SJCRH30 (cell line): ENCODE data around the gene FOXF1. TPM values are rescaled to one million over a fixed set of nuclear protein-coding genes. Genes with fewer than 3 reads are reported as not detected.

Source experiments
- DNase-seq, 2 experiments: peaks; one replicate each; pipeline ENCODE4 v3.0.0-alpha.2; 2015 to 2020
- H3K27ac ChIP-seq: fragments of 250-450 bp; sonication (Bioruptor Pico); 2 replicates; pipeline ENCODE4 v1.5.1; 2020; ENCODE audit warnings: mild to moderate bottlenecking, moderate library complexity
- H3K27me3 ChIP-seq: fragments of 250-450 bp; sonication (Bioruptor Pico); 2 replicates; pipeline ENCODE4 v1.5.1; 2020; ENCODE audit warnings: mild to moderate bottlenecking, moderate library complexity
- H3K36me3 ChIP-seq: fragments of 250-450 bp; sonication (Bioruptor Pico); 2 replicates; pipeline ENCODE4 v1.5.1; 2020; ENCODE audit warnings: mild to moderate bottlenecking, moderate library complexity
- H3K4me1 ChIP-seq: fragments of 250-450 bp; sonication (Bioruptor Pico); 2 replicates; pipeline ENCODE4 v1.5.1; 2020; ENCODE audit warnings: mild to moderate bottlenecking, moderate library complexity
- H3K4me3 ChIP-seq: fragments of 250-450 bp; sonication (Bioruptor Pico); 2 replicates; pipeline ENCODE4 v1.5.1; 2020; ENCODE audit warnings: mild to moderate bottlenecking, moderate library complexity
- H3K9me3 ChIP-seq: fragments of 250-450 bp; sonication (Bioruptor Pico); replicated peaks from 2 replicates; pipeline ENCODE4 v1.5.1; 2020; ENCODE audit warnings: mild to moderate bottlenecking, moderate library complexity
- total RNA-seq: library from RNA; depleted of rRNA; stranded (reverse); fragments of >200 nt; shearing (Covaris generic); gene quantifications from 2 replicates; pipeline ENCODE4 v1.2.3, GENCODE V29; 2014

FOXF1 gene
- total RNA-seq, 1 experiment from 2014 or later, result 24.9 TPM

DNA sequence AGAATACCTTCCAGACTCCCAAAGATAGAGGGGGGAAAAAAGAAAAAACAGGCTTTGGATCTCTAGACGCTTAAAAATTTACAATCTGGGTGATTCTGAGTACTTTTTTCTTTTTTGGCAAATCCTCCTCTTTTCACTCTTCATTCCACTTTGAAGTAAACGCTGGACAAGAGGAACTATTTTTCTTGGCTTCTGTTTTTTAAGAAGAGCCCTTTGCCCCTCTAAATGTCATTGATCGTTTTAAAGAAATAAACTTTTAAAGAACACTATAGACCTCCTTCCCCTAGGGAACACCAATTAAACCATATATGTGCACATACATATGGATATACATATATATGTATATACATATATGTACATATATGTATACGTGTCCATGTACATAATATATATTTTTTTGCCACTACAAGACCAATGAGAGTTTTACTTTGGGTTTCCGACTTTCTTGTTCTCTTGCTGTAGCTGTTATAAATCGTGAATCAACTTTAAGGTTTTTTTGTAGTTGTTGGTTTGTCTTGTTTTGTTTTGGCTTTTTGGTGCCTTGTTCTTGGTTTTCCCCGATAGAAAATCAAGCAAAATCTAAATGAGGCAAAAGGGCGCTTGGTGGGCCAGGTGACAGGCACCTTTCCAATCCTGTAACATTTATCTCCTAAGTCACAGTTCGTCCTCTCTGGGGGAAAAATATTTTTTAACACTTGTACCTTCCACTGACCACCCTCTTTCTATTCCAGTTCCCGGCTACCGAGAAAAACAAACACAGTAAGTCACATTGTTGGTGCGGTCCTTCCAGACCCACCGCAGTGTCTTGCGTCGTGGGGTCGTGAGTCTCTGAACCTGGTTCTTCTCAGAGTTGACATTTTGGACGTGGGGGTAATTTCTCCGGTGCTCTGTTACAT, 4.4 kb downstream of the FOXF1 start:
- Histone ChIP-seq H3K4me1 (0 out of 2 replicates have a peak, but pooled peaks cover 4% of the 10 kb centered on the region), H3K27me3 (no peaks in the 10 kb centered on the region), H3K9me3 (no peaks in the 10 kb centered on the region), H3K36me3 (peaks cover 20% of the 10 kb centered on the region), H3K4me3 (peak overlapping the region; percentile 67), H3K27ac (peak overlapping the region; percentile 11; the same call in 1 of the 2 replicates)
- no peak for DNase-seq

DNA sequence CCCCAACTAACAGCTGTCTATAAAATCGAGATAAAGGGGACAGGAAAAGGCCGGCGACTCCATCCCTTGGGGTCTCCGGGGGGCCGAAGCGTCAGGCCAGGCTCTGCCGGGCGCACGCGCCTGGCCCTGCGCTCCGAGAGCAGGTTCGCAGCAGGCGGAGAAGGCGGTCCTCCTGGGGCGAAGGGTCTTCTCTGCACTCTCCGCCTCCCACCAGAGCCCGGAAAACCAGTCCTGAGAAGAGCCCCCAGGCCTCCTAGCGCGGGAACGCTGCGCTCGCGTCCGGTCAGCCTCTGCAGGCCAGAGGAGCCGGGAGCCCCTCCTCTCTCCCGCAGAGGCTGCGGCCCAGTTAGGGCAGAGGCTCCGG, 5.1 kb downstream of the FOXF1 start:
- 0 out of 2 replicates have a peak, but pooled peaks cover 4% of the 10 kb centered on the region for H3K4me1 ChIP-seq
- H3K36me3 ChIP-seq, result peaks cover 20% of the 10 kb centered on the region
- no peaks in the 10 kb centered on the region for H3K27me3 ChIP-seq
- H3K4me3 ChIP-seq, result no peak overlapping the region
- H3K27ac ChIP-seq, result no peak overlapping the region
- no peak for DNase-seq
- H3K9me3 ChIP-seq, result no peaks in the 10 kb centered on the region

DNA sequence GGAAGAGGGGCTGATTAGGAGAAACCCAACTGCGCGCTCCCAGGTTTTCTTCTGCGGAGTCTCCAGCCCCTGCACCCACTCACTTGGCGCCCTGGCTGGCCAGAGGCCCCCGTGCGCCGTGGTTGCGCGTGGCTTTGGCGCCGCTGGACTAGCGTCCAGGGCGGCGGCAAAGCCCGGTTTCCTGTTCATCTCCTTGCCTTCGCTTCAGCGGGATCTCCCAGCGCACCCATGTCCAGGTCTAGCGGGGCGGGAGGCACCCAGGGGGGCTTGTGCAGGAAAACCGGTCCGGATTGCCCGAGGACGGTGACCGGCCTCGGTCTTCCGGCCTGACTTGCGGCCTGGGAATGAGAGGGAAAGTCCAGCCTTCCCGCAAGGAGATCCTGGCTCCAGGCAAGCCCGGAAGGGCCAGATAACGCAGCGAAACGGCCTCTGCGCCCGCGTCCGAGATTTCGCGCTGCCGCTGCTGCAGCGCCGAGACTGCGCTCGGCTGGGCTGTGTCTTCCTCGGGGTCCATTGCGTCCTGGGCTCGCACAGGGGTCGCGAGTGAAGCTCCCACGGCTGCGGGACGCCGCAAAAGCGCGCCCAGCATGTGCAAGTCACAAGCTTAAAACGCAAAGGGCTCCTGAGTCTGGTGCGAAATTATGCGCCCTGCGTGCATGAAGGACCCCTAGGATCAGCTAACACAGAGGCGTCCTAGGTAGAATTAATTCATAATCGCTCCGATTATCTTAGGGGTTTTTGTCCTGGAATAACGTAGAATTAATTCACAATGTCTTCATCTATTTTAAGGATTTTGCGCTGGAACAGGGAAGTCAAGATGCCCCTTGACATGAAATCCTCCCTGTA, 5.7 kb downstream of the FOXF1 start:
- H3K27ac ChIP-seq, result no peak overlapping the region
- DNase-seq, result no peak
- H3K27me3 ChIP-seq, result no peaks in the 10 kb centered on the region
- 0 out of 2 replicates have a peak, but pooled peaks cover 4% of the 10 kb centered on the region for H3K4me1 ChIP-seq
- no peaks in the 10 kb centered on the region for H3K9me3 ChIP-seq
- no peak overlapping the region for H3K4me3 ChIP-seq
- H3K36me3 ChIP-seq, result peaks cover 20% of the 10 kb centered on the region

DNA sequence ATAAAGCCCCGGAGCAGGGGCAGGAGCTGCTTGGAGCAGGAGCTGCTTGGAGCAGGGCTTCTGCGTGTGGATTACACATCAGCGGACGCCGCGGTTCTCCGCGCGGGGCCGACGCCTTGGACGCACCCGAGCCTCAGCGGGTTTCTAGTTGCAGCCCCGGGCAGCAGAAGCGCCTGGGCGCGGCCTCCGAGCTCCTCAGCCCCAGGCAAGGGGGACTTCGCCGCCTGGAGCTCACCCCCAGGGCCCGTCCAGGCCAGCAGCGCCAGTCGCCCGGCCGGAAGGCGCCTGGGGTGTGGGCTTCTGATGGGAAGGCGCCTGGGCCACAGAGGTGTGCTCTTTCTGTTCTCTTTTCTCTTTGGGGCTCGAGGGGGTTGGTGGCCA, 6.3 kb downstream of the FOXF1 start:
- no peaks in the 10 kb centered on the region for H3K27me3 ChIP-seq
- no peak overlapping the region for H3K27ac ChIP-seq
- 0 out of 2 replicates have a peak, but pooled peaks cover 4% of the 10 kb centered on the region for H3K4me1 ChIP-seq
- no peaks in the 10 kb centered on the region for H3K9me3 ChIP-seq
- peaks cover 20% of the 10 kb centered on the region for H3K36me3 ChIP-seq
- no peak overlapping the region for H3K4me3 ChIP-seq
- no peak for DNase-seq

DNA sequence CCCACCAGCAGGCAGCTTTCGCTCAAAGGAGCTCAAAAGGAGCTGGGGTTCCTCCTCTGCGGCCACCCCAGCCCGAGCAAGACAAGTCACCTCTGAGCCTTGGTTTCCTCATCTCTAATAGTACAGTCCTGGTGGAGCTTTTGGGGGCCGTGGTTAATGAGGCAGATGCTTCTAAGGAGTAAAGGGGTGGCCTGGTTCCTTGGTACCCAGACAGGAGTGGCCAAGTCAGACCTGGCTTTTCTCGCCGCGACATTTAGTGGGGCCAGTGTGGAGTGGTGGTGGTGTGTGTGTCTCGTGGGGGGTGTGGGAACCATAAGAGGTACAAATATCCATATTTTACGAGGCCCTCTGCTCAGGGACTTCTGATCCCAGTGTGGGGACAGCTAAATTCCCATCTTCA, 6.7 kb downstream of the FOXF1 start:
- H3K27ac ChIP-seq, result no peak overlapping the region
- peak in 1 of 2 experiments; percentile 18 for DNase-seq
- H3K4me3 ChIP-seq, result no peak overlapping the region
- H3K36me3 ChIP-seq, result peaks cover 20% of the 10 kb centered on the region
- 0 out of 2 replicates have a peak, but pooled peaks cover 4% of the 10 kb centered on the region for H3K4me1 ChIP-seq
- H3K27me3 ChIP-seq, result no peaks in the 10 kb centered on the region
- no peaks in the 10 kb centered on the region for H3K9me3 ChIP-seq

DNA sequence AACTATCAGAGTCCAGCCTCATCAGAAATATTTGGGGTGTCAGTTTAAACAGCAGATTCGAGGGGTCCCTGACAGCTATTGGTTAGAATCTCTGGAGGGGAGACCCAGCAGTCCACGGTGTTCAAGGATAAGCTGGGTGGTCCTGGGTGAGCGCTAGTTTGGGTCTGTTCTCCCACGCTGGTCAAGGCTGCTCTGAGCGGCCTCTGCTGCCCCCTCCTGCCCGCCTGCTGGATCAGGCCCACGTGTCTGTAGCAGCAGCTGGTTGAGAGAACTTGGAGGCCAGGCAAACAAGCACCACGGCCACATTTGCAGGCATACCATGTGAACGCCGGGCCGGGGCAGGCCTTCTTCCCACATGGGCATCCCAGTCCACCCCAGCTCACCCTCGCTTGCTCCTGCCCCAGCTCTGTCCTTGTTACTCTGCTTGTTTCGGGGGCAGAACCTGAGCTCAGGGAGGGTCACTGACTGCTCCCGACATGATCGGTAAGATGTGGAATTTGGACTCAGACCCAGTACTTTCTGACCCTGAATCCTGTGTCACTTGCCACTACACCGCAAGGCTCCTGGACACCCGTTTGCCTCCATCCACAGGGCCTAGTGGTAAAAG, 7.4 kb downstream of the FOXF1 start:
- Histone ChIP-seq H3K27ac (no peak overlapping the region), H3K9me3 (no peaks in the 10 kb centered on the region), H3K4me3 (no peak overlapping the region), H3K4me1 (0 out of 2 replicates have a peak, but pooled peaks cover 4% of the 10 kb centered on the region), H3K36me3 (peaks cover 20% of the 10 kb centered on the region), H3K27me3 (no peaks in the 10 kb centered on the region)
- peak; percentile 70 to 74 for DNase-seq

DNA sequence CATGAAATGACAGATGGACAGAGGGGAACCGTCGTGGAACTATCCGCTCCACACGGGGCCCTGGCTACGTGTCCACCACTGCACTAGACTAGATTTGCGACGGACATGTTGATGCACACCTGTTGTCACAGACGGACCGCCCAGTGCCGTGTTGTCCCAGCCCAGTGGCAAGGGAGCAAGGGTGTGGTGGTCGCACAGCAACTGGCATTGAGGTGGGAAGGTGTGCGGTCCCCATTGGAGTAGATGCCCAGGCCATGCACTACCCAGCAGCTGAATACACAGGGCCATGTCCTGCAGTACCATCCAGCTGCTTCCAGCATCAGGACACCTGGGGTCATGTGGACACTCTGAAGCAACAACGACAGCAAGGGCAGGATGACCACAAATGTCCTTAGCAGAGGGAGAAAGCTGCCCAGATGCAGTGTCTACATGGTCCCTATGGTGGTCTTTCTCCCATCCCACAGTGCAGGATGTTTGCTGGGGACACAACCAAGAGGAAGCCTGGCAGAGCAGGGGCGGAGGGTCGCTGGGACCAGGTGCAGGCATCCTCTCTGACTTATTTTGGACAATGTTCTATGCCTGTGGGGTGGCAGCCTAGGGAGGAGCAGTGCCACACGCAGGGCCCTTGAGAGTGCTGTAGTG, 8.8 kb downstream of the FOXF1 start:
- H3K4me1 ChIP-seq, result peaks cover 7% of the 10 kb centered on the region; the same call in 1 of the 2 replicates
- H3K27me3 ChIP-seq, result no peaks in the 10 kb centered on the region
- peaks cover 13% of the 10 kb centered on the region for H3K36me3 ChIP-seq
- no peak overlapping the region for H3K4me3 ChIP-seq
- no peak overlapping the region for H3K27ac ChIP-seq
- H3K9me3 ChIP-seq, result no peaks in the 10 kb centered on the region
- no peak for DNase-seq

DNA sequence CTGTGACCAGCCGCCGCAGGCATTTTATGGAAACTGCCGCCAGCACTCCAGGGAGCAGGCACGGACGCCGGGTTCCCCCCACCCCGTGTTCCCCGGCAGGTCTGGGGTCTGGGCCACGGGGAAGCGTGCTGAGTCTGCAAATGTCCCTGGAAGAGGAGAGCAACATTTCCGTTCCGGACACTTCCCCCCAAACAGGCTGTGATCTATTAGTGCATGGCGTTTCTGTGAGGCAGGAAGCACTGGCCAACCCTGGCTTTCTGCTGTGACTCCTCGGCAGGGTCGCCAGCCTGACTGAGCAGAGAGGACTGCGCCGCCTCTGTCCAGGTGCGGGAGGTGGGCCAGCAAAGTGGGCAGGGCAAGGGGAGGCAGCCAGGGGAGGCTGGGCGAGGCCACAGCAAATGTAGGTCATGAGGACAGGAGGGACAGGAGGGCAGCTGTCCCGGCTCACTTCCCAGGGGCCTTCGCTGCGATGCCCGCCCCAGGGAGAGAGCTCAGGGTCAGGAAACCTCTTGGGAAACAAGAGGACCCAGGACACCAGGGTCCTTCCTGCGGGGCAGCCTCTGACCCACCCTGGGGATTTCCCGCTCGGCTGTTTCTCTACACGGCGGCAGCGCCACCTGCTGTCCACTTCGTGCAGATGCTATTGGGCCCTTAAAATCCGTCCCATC, 9.5 kb downstream of the FOXF1 start:
- Histone ChIP-seq H3K27me3 (no peaks in the 10 kb centered on the region), H3K4me3 (no peak overlapping the region), H3K9me3 (no peaks in the 10 kb centered on the region), H3K36me3 (peaks cover 6% of the 10 kb centered on the region), H3K27ac (no peak overlapping the region), H3K4me1 (peaks cover 3% of the 10 kb centered on the region; the same call in 1 of the 2 replicates)
- DNase-seq, result peak; percentile 56 to 78

DNA sequence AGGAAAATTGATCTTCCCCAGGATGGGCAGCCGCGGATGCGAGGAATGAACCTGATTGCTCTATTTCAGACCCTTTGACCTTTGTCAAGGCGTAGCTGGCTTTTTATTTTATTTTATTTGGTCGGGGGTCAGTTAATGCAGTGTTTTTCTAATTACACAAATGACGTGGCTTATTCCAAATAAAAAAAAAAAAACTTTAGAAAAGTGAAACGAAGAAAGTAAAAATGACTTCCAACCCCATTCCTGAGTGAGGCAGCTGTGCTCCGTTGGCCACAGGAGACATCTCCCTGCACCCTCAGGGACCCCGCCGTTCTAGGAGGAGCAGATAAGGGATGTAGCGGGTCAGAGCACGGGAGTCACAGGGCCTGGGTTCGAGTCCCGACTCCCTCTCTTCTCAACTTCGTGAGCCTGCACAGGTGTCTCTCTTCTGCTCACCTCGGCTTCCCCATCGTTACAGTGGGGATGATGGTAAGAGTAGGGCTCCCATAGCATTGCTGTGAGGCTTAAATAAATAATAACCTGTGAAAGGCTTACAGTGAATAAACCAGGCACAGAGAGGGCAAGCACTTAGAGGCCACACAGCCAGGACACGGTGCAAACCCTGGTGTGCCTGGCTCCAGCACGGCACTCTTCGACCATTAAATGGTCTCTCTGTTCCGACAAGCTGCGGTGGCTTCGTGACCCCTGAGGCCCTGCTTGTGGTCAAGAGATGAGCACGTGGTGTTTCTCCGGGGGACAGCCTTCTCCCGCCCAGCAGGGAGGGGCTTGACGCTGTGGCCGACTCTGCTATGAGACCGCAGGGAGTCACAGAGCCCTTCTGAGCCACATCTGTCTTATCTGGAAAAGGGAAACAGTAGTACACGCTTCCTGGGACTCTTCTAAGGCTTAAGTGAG, 10.2 kb downstream of the FOXF1 start:
- H3K9me3 ChIP-seq, result no peaks in the 10 kb centered on the region
- H3K4me1 ChIP-seq, result peaks cover 3% of the 10 kb centered on the region; the same call in 1 of the 2 replicates
- H3K27ac ChIP-seq, result no peak overlapping the region
- peak in 1 of 2 experiments; percentile 29 for DNase-seq
- 0 out of 2 replicates have a peak, but pooled peaks cover under 1% of the 10 kb centered on the region for H3K36me3 ChIP-seq
- H3K4me3 ChIP-seq, result no peak overlapping the region
- no peaks in the 10 kb centered on the region for H3K27me3 ChIP-seq

DNA sequence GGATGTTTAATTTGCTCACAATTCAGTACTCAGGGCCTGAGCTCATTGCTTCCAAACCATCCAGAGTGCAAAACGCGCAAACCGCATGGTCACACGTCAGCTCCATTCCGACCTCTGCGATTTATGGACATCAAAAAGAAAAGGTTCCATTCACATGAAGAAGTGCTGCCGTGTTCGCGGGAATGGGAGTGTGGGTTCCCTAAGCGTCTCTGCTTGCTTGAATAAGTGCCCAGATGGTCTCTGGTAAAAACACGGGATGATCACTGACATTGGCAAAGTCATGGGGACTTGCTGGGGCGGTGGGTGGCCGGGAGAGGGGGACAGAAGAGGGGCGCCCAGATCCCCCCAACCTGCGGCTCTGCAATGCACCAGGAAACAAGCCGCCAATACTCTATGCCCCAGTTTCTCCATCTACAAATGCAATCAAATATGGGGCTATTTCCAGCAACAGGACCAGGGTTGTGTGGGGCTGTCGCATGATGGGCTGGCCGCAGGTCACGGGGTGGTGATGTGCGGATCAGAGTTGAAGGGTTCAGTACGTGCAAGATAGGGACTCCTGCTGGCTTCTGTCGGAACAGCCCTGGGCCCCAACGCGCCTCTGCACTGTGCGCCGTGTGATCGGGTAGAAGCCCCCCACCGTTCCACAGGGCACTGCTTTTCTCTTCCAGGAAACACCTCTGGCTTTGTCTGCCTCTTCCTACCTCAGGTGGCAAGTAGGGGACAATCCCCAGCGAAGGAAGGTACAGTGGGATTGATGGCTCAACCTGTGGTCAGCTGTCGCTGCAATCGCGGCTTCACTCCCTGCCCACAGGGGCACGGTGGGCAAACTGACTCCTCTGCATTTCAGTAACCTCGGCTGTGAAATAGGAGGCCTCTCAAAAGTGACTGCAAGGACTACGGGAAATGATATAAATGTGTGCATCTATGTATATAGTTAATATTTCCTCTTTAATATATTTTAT, 11.2 kb downstream of the FOXF1 start:
- DNase-seq, result no peak
- Histone ChIP-seq H3K27me3 (no peaks in the 10 kb centered on the region), H3K36me3 (no peaks in the 10 kb centered on the region), H3K4me1 (peaks cover 3% of the 10 kb centered on the region; the same call in 1 of the 2 replicates), H3K27ac (no peak overlapping the region), H3K9me3 (no peaks in the 10 kb centered on the region), H3K4me3 (no peak overlapping the region)

DNA sequence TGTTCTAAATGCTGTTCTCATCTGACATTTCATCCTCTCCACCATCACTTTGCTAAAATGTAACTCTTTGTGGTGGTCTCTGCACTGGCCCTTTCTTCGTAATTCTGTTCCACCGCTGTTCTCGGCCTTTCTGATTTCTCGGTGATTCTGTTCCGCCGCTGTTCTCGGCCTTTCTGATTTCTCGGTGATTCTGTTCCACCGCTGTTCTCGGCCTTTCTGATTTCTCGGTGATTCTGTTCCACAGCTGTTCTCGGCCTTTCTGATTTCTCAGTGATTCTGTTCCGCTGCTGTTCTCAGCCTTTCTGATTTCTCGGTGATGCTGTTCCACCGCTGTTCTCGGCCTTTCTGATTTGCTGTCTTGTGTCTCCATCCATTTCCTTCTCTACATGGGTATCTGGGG, 12.3 kb downstream of the FOXF1 start:
- Histone ChIP-seq H3K36me3 (no peaks in the 10 kb centered on the region), H3K27ac (peak overlapping the region; percentile 55), H3K4me3 (no peak overlapping the region), H3K27me3 (no peaks in the 10 kb centered on the region), H3K9me3 (no peaks in the 10 kb centered on the region), H3K4me1 (peaks cover 3% of the 10 kb centered on the region; the same call in 1 of the 2 replicates)
- peak in 1 of 2 experiments; percentile 56 for DNase-seq

DNA sequence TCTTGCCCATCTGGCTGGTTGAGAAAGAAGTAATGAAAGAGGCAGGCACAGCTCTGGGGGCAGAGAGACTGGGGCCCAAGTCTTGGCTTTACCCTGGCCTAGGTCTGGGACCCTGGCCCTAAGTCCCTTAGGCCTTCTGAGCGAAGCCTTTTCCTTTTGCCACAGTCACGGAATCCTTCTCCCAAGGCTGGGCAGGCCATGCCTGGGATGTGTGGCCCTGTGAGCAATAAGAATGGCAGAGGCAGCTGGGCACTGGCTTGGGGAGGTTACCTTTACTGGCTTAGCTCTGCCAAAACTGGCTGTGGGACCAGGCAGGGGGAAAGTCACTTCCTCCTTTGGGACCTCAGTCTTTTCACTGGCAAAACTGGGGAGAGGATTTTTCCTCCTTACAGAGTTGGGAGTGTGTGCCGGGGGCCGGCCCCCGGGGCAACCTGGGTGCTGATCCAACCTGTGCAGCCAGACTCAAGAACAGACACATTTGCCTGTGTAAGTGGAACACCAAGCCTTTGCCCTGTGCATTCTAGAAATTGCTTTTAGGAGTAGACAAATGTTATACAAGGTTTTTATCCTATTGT, 12.9 kb downstream of the FOXF1 start:
- Histone ChIP-seq H3K36me3 (no peaks in the 10 kb centered on the region), H3K4me3 (no peak overlapping the region), H3K27ac (peak overlapping the region; percentile 55), H3K4me1 (peaks cover 3% of the 10 kb centered on the region; the same call in 1 of the 2 replicates), H3K9me3 (no peaks in the 10 kb centered on the region), H3K27me3 (no peaks in the 10 kb centered on the region)
- DNase-seq, result peak; percentile 43 to 57
